BE2C (cell line): Measurements from ENCODE around the gene AQP12B.
"Not testable (repeated sequence)": the region's sequence is repeated elsewhere in the genome, so short reads cannot be mapped to it uniquely, and the experiment has no call there.

Experiments used
- DNase-seq: peaks from one replicate; pipeline ENCODE4 v3.0.0-alpha.2; 2020
- H3K27me3 ChIP-seq: fragments of 250-450 bp; sonication (Bioruptor Pico); 2 replicates; pipeline ENCODE4 v1.5.1; 2020; ENCODE audit warnings: mild to moderate bottlenecking
- H3K36me3 ChIP-seq: fragments of 250-450 bp; sonication (Bioruptor Pico); 2 replicates; pipeline ENCODE4 v1.5.1; 2020; ENCODE audit warnings: mild to moderate bottlenecking
- H3K4me1 ChIP-seq: fragments of 250-450 bp; sonication (Bioruptor Pico); 2 replicates; pipeline ENCODE4 v1.5.1; 2020
- H3K4me3 ChIP-seq: 2 replicates; pipeline ENCODE4 v1.5.1; 2011; ENCODE audit warnings: low read depth, low read length
- H3K9me3 ChIP-seq: fragments of 250-450 bp; sonication (Bioruptor Pico); 2 replicates; pipeline ENCODE4 v1.5.1; 2020
- TF ChIP-seq, protein P1 (sequence below): IDR thresholded peaks from 2 replicates; pipeline ENCODE4 v1.5.1; 2012; ENCODE audit warnings: mild to moderate bottlenecking, low read depth, low read length

Gene AQP12B

DNA sequence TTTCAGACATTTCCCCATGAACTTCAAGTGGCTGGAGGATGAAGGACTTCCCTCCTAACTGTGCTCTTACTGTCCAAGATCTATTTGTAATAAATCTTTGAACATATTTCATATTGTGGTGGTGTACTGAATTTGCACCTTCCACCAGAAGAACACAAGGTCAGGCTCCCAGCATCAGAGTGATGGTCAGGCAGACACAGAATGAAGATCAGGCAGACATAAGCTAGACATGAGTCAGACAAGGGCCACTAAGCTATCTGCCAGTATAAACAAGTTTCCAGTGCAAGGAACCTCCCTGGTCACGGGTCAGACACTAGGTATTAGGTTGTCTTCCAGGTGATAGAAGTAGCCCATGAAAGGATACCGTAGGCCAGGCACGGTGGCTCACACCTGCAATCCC, 20.0 kb downstream of the AQP12B start:
- DNase-seq, result no peak
- Histone ChIP-seq H3K4me1 (no peaks in the 10 kb centered on the region), H3K4me3 (no peak overlapping the region), H3K36me3 (no peaks in the 10 kb centered on the region), H3K27me3 (peaks cover 51% of the 10 kb centered on the region), H3K9me3 (no peaks in the 10 kb centered on the region)
- TF ChIP-seq, protein P1, sequence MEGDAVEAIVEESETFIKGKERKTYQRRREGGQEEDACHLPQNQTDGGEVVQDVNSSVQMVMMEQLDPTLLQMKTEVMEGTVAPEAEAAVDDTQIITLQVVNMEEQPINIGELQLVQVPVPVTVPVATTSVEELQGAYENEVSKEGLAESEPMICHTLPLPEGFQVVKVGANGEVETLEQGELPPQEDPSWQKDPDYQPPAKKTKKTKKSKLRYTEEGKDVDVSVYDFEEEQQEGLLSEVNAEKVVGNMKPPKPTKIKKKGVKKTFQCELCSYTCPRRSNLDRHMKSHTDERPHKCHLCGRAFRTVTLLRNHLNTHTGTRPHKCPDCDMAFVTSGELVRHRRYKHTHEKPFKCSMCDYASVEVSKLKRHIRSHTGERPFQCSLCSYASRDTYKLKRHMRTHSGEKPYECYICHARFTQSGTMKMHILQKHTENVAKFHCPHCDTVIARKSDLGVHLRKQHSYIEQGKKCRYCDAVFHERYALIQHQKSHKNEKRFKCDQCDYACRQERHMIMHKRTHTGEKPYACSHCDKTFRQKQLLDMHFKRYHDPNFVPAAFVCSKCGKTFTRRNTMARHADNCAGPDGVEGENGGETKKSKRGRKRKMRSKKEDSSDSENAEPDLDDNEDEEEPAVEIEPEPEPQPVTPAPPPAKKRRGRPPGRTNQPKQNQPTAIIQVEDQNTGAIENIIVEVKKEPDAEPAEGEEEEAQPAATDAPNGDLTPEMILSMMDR, result no peak

DNA sequence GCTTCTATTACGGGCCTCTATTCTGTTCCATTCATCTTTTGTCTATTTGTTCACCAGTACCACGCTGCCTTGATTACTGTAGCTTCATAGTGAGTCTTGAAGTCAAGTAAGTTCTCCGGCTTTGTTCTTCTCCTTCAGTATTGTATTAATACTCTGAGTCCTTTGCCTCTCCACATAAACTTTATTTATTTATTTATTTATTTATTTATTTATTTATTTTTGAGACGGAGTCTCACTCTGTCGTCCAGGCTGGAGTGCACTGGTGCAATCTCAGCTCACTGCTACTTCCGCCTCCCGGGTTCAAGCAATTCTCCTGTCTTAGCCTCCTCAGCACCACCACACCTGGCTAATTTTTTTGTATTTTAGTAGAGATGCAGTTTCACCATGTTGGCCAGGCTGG, 22.8 kb downstream of the AQP12B start:
- H3K4me3 ChIP-seq, DNase-seq, H3K9me3 ChIP-seq, H3K36me3 ChIP-seq, H3K4me1 ChIP-seq: not testable (repeated sequence)
- peaks cover 49% of the 10 kb centered on the region for H3K27me3 ChIP-seq

GRCh38 chr2:240655931-240656886, 26.5 kb downstream of the AQP12B start:
- no peak for DNase-seq

DNA sequence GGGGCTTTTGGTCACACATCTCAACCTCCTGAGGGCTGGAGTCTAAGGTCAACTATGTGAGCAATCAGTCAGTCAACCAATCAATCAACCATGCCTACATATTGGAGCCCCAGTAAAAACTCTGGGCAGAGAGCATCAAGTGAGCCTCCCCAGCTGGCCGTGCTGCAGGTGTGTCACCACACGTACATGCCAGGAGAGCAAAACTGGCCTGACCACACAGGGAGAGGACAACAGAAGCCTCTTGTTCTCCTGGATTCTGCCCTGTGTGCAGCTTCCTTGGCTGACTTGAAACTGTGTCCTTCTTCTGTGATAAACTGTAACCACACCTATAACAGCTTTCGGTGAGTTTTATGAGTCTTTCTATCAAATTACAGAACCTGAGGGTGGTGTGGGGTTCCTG, 31.5 kb downstream of the AQP12B start:
- no peaks in the 10 kb centered on the region for H3K36me3 ChIP-seq
- TF ChIP-seq, protein P1, result no peak
- H3K4me1 ChIP-seq, result no peaks in the 10 kb centered on the region
- no peaks in the 10 kb centered on the region for H3K9me3 ChIP-seq
- H3K27me3 ChIP-seq, result peaks cover 74% of the 10 kb centered on the region
- no peak overlapping the region for H3K4me3 ChIP-seq
- DNase-seq, result no peak

More at GRCh38 chr2:240655931-240656886, 26.5 kb downstream of the AQP12B start:
- Histone ChIP-seq H3K9me3 (no peaks in the 10 kb centered on the region), H3K36me3 (no peaks in the 10 kb centered on the region), H3K27me3 (peaks cover 69% of the 10 kb centered on the region), H3K4me3 (no peak overlapping the region), H3K4me1 (no peaks in the 10 kb centered on the region)
- TF ChIP-seq, protein P1, result no peak

- TF ChIP-seq, protein P1, result no peak
- peaks cover 68% of the 10 kb centered on the region for H3K27me3 ChIP-seq
- no peak for DNase-seq
- no peak overlapping the region for H3K4me3 ChIP-seq
- no peaks in the 10 kb centered on the region for H3K36me3 ChIP-seq
- H3K9me3 ChIP-seq, result no peaks in the 10 kb centered on the region
- no peaks in the 10 kb centered on the region for H3K4me1 ChIP-seq
Measured at GRCh38 chr2:240650254-240650965, 32.3 kb downstream of the AQP12B start.

- peaks cover 57% of the 10 kb centered on the region for H3K27me3 ChIP-seq
- H3K36me3 ChIP-seq, result no peaks in the 10 kb centered on the region
- H3K4me1 ChIP-seq, result no peaks in the 10 kb centered on the region
- TF ChIP-seq, protein P1, result no peak
- H3K9me3 ChIP-seq, result no peaks in the 10 kb centered on the region
- no peak for DNase-seq
- H3K4me3 ChIP-seq, result no peak overlapping the region
Measured at GRCh38 chr2:240649331-240649730, 33.4 kb downstream of the AQP12B start.
